ENCODE measurements around the gene SSTR1.

- TF ChIP-seq, protein P1, sequence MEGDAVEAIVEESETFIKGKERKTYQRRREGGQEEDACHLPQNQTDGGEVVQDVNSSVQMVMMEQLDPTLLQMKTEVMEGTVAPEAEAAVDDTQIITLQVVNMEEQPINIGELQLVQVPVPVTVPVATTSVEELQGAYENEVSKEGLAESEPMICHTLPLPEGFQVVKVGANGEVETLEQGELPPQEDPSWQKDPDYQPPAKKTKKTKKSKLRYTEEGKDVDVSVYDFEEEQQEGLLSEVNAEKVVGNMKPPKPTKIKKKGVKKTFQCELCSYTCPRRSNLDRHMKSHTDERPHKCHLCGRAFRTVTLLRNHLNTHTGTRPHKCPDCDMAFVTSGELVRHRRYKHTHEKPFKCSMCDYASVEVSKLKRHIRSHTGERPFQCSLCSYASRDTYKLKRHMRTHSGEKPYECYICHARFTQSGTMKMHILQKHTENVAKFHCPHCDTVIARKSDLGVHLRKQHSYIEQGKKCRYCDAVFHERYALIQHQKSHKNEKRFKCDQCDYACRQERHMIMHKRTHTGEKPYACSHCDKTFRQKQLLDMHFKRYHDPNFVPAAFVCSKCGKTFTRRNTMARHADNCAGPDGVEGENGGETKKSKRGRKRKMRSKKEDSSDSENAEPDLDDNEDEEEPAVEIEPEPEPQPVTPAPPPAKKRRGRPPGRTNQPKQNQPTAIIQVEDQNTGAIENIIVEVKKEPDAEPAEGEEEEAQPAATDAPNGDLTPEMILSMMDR (IDR thresholded peaks at IDR 0.05): no peak
- no peak for TF ChIP-seq POLR2A (IDR thresholded peaks at IDR 0.05)
These were observed 36.1 kb downstream of the SSTR1 start for GRCh38 chr14:38243696-38244240.

Data from uterus (tissue), 2 donors.